ENCODE results near the gene EXOC8. TPM values are rescaled to one million over a fixed set of nuclear protein-coding genes. Genes with fewer than 3 reads are reported as not detected.
A peak's percentile ranks its signal among the peaks of the same experiment; 100 is the strongest.

EXOC8 gene
- 10 to 100 TPM; 29.0 to 37.1 (median 34.7) TPM for total RNA-seq
- 27.0 TPM for total RNA-seq (2013)

DNA sequence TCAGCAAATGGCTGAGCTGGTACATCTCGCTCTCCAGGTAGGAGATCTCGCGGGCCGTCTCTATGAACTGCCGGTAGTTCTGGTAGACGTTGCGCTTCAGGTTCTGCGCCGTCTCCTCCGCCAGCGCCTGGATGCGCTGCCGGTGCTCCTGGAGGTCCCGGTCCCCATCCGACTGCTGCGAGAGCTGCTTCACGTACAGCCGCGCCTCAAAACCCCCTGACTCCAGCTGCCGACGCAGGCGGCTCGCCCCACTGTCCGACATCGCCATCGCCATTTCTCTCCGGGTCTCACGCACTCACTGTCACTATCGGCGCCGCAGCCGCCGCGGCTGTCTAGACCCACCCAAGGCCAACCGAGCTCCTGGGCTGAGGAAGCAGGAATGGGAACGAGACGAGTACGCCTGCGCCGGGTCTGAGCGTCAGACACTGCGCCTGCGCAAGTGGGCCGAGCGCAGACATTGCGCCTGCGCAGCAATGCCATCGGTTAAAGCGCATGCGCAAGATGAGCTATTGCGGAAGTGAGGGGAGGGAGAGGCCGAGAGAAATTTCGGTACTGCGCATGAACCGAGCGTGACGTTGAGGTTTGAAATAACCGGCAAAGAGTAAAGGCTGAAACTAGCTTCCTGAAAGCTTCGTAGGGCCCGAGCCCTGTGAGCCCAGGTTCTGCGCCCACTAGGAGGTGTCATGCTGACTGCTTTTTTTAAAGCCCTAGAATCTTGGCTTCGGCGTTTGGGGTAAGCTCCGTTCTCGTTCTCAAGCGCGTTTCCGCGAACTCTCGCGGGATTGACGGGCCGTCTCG lies at the start of gene EXOC8:
TSS of gene EXOC8 (minus strand) at position 381 of the 798 bp plus-strand sequence. CDS start at position 274, 107 bp downstream.
- ATAC-seq, result peak; percentile 76 to 89 (median 86)
- Histone ChIP-seq H3K4me1 (ENCODE audit: control insufficient read depth, insufficient read depth, low read length) (peaks cover 39% of the 10 kb centered on the region), H3K36me3 (ENCODE audit: control insufficient read depth, insufficient read depth, low read length) (peaks cover 9% of the 10 kb centered on the region), H3K4me3 (ENCODE audit: low read length) (peak within 1 kb of the TSS; percentile 95), H3K27ac (ENCODE audit: low read length) (peak within 1 kb of the TSS; percentile 97), H3K27me3 (ENCODE audit: control insufficient read depth, insufficient read depth, low read length) (no peaks in the 10 kb centered on the region), H3K9me3 (ENCODE audit: control insufficient read depth, insufficient read depth, low read length) (no peaks in the 10 kb centered on the region)
- Mint-ChIP-seq H3K9me3 (no peaks in the 10 kb centered on the region), H3K36me3 (peaks cover 8% of the 10 kb centered on the region), H3K27me3 (ENCODE audit: low read depth in 2 of 2) (no peaks in the 10 kb centered on the region), H3K4me3 (peak within 1 kb of the TSS; percentile 100), H3K27ac (peak within 1 kb of the TSS; percentile 99 to 100), H3K4me1 (peaks cover 53 to 64% of the 10 kb centered on the region in 2 donors)
- DNase-seq, result peak; percentile 99 to 100
- intact Hi-C loops (cut with micrococcal nuclease), result loop anchor here (1.0 to 5.0 kb wide), 3 partner anchors 97 to 360 kb away; partner anchors contain the start of genes ARV1, GNPAT, TSNAX and TTC13
- TF ChIP-seq CTCF (IDR thresholded peaks at IDR 0.05), result no peak
- under 1% methylated on average over 74 of the region's 74 CpGs for WGBS (ENCODE audit: insufficient coverage)

- no peaks in the 10 kb centered on the region for H3K4me1 ChIP-seq (ENCODE audit: control insufficient read depth, insufficient read depth, low read length)
- no peaks in the 10 kb centered on the region for H3K36me3 ChIP-seq (ENCODE audit: control insufficient read depth, insufficient read depth, low read length)
- no peaks in the 10 kb centered on the region for H3K27me3 ChIP-seq (ENCODE audit: control insufficient read depth, insufficient read depth, low read length)
- DNase-seq, result no peak
- no peaks in the 10 kb centered on the region for H3K36me3 Mint-ChIP-seq
- no peak overlapping the region for H3K4me3 Mint-ChIP-seq
- no peak for TF ChIP-seq CTCF (IDR thresholded peaks at IDR 0.05)
- no peak overlapping the region for H3K27ac Mint-ChIP-seq
- intact Hi-C loops (cut with micrococcal nuclease), result no loop called here
- H3K4me3 ChIP-seq (ENCODE audit: low read length), result no peak overlapping the region
- H3K4me1 Mint-ChIP-seq, result peaks cover 27 to 36% of the 10 kb centered on the region in 2 donors
- H3K9me3 ChIP-seq (ENCODE audit: control insufficient read depth, insufficient read depth, low read length), result no peaks in the 10 kb centered on the region
- H3K9me3 Mint-ChIP-seq, result no peaks in the 10 kb centered on the region
- H3K27ac ChIP-seq (ENCODE audit: low read length), result no peak overlapping the region
- no peak for ATAC-seq
- no peaks in the 10 kb centered on the region for H3K27me3 Mint-ChIP-seq (ENCODE audit: low read depth in 2 of 2)
Observed at GRCh38 chr1:231386466-231386865, 48.8 kb upstream of the EXOC8 start.

GRCh38 chr1:231385416-231385748 lies 47.7 kb upstream of the EXOC8 start:
- H3K27me3 Mint-ChIP-seq (ENCODE audit: low read depth in 2 of 2), result no peaks in the 10 kb centered on the region
- WGBS (ENCODE audit: insufficient coverage), result 100% methylated on average over 2 of the region's 2 CpGs
- intact Hi-C loops (cut with micrococcal nuclease), result no loop called here
- TF ChIP-seq CTCF (IDR thresholded peaks at IDR 0.05), result no peak
- no peak overlapping the region for H3K4me3 Mint-ChIP-seq
- Histone ChIP-seq H3K4me1 (ENCODE audit: control insufficient read depth, insufficient read depth, low read length) (no peaks in the 10 kb centered on the region), H3K9me3 (ENCODE audit: control insufficient read depth, insufficient read depth, low read length) (no peaks in the 10 kb centered on the region), H3K27ac (ENCODE audit: low read length) (no peak overlapping the region), H3K36me3 (ENCODE audit: control insufficient read depth, insufficient read depth, low read length) (no peaks in the 10 kb centered on the region), H3K27me3 (ENCODE audit: control insufficient read depth, insufficient read depth, low read length) (no peaks in the 10 kb centered on the region), H3K4me3 (ENCODE audit: low read length) (no peak overlapping the region)
- no peak for DNase-seq
- no peak overlapping the region for H3K27ac Mint-ChIP-seq
- peaks cover 18 to 28% of the 10 kb centered on the region in 2 donors for H3K4me1 Mint-ChIP-seq
- no peak for ATAC-seq
- no peaks in the 10 kb centered on the region for H3K9me3 Mint-ChIP-seq
- no peaks in the 10 kb centered on the region for H3K36me3 Mint-ChIP-seq

Measured in natural killer cell (primary cell).